Measurements from ENCODE around the gene SNRK.

SNRK gene

DNA sequence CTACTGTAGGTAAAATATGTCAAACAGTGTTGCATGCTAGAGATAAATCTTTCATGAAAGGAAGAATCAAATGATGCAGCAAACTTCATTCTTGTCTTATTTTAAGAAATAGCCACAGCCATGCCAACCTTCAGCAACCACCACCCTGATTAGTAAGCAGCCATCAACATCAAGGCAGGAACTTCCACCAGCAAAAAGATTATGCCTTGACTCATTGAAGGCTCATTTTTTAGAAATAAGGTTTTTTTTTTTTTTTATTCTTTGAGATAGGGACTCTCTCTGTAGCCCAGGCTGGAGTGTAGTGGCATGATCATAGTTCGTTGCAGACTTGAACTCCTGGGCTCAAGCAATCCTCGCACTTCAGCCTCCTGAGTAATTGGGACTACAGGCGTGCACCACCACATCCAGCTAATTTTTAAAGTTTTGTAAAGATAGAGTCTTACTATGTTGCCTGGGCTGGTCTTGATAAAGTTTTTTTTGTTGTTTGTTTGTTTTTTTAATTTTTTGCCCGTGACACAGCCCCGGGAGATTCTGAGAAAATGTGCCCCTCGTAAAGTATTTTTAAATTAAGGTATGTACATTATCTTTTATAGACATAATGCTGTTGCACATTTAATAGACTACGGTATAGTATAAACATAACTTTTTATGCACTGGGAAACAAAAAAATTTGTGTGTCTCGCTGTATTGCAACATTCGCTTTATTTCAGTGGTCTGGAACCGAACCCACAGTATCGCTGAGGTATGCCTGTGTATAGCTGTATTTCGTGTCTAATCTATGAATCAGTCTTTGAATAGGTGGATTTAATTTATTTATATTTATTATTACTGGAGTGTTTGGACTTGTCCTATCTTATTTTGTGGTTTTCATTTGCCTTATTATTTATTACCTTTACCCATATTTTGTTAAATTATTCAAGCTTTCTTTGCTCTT, 23.3 kb downstream of the SNRK start:
- DNase-seq (ENCODE audit: low spot score) = no peak

DNA sequence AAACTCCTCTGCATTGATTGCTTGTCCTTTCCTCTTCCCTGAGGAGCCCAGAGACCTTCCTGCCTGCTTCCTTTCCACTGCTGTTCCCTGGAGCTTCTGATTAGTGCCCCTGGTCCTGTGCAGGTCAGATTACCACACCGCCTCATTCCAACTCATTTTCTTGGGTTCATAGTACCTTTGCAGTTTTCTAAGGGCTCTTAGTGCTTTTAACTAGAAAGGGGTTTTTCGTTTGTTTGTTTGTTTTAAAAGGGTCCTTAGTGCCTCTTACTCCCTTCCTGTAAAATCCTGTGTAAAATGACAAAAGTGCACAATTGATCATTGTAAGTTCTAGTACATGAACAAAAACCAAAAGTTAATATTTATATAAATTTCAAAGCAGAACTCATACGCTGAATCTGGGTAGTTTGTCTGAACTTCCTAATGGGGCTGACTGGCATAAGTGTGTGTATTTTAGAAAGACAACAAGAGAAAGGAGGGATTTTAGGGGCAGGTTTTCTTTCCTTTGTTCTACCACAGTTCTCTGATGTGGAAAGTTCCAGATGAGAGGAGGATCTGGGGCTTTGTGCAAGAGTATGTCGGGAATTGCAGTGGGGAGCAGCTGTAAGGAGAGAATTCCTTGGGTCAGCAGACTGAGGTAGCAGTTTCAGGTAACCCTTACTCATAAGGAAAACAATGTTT, 30.6 kb downstream of the SNRK start:
- DNase-seq (ENCODE audit: low spot score) = no peak

DNA sequence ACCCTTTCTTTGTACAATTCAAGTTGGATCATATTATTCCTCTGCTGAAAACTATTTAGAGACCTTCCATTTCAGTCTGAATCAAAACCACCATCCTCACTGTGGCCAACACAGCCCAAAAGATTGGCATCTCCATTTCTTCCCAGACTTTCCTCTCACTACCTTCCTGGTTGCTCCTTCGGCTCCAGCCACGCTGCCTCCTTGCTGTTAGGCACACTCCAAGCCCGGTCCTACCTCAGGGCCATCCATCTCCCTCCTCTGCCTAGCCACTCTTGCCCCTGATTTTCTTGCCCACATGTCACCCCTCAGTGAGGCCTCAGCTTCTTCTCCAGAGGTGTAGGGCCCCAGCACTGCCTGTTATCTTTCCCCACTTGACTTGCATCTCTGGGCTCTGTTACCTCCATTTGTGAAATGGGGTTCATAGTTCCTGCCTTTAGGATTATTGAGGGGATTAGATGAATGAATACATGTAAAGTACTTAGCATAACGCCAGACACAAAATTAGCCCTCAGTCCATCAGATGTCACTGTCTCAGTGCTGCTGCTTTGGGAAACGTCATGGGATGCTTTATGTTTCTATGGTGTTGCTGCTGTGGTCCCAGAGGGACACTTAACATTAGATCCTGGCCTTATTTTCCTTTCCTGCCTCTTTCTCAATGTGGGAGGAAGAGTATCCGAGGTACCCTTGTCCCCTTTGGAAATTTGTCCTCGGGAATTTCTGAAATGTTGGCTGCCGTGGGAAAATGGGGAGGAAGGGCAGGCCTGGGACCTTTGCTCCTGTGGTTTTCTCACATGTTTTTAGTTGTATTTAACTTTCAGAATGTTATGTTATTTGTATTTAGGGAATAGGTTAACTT, 31.3 kb downstream of the SNRK start:
- no peak for DNase-seq (ENCODE audit: low spot score)

DNA sequence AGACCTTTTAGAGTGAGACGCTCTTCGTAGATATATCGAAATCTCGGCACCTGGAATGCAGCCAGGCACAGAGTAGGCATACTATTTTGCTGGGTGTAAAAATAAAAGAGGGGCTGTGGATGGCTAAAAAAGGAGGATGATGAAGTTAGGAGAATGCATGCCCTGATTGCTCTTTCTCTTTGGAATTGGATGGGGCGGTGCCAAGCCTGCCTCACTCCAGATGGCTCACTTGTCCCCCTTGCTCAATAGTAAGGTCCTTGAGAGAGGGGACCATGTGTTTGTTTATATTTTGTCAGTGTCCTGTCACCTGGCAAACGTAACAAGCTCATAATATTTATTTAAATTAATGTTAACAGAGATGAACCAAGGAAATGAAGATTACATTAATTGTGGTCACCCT, 33.0 kb downstream of the SNRK start:
- no peak for DNase-seq (ENCODE audit: low spot score)

DNA sequence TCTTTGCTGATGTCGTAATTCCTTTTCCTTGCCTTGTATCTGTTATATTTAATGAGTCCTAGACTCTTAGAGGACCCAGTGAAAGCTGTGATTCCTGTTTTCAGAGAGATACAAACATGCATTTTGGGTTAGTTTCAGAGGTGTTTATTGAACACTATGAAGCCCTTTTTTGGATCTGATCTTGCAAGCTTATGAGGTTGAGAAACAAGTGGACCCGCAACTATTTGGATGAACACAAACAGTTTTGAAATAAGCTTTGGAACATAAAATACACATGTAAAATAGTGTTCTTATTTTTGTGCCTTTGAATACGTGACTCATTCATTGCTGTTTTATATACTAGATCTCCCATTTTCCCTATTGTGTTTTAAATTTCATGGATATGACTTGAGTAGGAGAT, 33.5 kb downstream of the SNRK start:
- DNase-seq (ENCODE audit: low spot score) = no peak

DNA sequence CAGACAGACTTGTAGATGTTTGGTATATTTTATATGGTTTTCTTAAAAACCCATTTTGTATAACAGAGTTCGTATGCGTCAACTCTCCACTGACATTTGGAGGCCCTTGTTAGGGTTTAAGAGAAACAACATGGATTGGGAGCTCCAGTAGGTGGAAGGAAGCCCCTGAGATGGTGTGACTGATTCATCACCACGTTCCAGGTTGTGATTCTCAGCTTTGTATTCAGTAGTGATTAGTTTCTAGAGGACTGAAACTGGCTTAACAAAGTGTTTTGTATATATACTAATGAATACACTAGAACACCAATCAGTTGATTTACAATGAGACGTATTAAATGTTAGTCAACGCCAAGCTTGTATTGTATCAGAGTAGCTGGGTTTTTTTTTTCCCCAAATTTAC, 33.9 kb downstream of the SNRK start:
- no peak for DNase-seq (ENCODE audit: low spot score)

DNA sequence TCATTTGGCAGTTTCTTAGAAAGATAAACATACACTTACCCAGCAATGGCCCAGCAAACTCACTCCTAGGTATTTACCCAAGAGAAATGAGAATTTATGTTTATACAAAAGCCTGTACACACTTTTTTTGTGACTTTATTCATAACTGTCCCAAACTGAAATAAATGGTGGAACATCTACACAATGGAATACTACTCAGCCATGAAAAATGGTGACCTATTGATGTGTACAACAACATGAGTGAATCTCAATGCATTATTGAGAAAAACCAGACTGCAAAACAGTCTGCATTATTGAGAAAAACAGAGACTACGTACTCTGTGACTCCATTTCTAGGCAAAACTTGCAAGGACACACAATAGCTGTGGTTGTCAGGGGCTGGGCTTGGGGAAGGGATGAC, 37.2 kb downstream of the SNRK start:
- no peak for DNase-seq (ENCODE audit: low spot score)

DNA sequence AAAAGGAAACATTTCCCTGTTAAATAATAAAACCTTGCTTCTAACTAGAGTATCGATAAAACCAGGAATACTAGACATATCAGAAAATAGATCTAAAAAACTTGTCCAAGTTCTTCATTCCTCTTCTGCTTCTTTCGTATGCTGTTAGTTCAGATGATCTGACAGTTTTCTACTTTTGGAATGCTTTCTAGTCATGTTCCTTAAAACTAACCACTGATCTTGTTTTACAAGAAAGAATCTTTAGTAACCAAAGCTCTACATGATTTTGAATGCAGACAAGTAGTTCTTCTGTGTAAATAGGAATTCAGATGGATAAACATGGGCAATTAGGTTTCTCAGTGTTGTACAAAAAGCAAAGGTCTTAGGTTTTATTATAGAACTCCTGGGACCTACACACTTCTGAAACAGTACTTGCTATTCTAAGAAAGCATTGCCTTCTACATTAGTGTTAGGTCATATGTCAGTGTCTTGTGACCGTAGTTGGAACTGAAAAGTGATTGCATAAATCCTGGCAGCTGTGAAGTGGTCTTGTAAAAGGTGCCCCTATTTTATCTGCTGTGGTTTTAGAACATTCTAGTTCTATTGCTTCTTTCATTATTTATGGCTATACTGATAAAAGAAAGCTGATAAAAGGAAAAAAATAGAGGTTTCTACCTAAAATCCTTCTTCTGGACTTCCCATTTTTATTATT, 40.7 kb downstream of the SNRK start:
- no peak for DNase-seq (ENCODE audit: low spot score)

DNA sequence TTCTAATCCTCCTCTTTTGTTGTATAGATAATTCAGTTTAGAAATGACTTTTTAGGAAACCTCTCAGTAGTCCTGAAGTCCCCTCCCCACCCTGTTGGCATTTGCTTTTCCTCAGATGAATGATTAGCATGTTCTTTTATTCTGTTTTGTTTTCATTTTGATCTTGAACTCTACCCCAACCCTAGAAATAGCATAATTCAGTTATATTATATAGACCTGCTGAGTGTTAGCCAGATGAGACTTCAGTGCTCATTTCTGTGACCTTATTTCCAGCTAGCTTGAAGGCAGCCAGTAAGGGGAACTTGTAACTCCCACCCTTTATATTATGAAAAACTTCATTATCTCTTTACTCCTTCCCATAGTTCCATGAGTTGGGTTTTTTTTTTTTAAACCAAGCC, 41.2 kb downstream of the SNRK start:
- DNase-seq (ENCODE audit: low spot score) = no peak

DNA sequence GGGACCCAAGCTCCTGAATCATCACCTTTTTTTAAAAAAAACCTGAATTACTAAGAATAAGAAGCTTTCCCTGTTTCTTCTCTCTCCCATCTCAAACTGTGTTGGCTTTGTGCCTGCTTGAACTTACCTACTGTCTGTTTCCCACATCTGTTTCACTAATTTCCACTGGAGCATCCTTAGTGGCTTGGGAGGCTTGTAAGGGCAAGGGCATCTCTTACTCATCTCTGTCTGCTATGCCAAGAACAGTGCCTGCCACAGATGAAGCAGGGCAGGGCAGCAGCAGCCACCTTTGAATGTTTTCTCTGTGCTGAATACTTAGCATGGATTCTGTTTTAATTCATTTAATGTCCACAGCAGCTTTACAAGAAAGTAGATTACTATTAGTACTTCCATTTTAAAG, 42.3 kb downstream of the SNRK start:
- no peak for DNase-seq (ENCODE audit: low spot score)

DNA sequence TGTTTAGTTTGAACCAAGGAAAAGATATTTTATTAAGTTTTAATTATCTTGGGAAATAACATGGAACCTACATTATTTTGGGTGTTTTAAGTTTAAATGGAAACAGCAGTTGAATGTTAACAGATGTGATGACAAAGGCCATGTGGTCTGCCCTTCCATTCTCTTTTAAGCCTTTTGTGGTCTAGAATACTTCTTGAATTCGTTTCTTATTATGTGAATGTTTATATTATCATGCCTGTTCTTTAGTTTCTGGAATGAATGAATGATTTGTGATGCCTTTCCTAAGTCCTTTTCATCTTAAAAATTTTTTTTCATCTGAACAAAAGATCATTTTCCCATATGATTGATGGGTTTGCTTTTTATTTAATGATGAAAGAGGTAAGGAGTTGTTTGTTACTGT, 44.6 kb downstream of the SNRK start:
- no peak for DNase-seq (ENCODE audit: low spot score)

DNA sequence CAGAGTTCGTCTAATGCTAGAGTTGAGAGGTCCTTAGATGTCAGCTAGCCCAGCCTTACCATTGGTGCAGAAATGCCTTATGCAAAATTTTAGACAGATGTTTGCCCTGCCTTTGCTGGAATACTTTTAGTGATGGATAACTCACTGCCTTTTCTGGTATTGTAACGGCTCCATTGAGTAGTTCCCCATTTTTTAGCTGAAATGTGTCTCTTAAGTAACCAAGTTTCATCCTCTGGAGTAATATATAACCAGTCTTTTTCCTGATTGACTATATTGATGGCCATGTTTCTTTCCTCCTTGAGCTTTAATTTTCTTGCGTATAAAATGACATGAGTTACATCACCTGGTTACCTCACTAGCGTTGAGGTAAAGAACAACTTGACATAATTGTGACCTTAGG, 45.0 kb downstream of the SNRK start:
- DNase-seq (ENCODE audit: low spot score) = no peak

DNA sequence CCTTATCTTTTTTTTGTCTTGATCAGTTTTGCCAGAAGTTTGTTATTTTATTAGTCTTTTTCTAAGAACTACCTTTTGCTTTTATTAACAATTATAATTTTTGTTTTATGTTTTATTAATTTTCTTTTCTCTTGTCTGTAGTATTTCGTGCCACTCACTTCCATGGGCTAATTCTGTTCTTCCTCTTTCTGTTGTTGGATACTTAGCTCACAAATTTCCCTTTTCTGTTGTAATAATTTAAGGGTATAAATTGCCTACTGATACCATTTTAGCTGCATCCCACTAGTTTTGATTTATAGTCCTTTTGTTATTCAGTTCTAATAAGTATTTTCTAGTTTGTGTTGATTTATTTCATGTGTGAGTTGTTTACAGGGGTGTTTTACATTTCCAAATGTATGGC, 48.6 kb downstream of the SNRK start:
- DNase-seq (ENCODE audit: low spot score) = no peak

DNA sequence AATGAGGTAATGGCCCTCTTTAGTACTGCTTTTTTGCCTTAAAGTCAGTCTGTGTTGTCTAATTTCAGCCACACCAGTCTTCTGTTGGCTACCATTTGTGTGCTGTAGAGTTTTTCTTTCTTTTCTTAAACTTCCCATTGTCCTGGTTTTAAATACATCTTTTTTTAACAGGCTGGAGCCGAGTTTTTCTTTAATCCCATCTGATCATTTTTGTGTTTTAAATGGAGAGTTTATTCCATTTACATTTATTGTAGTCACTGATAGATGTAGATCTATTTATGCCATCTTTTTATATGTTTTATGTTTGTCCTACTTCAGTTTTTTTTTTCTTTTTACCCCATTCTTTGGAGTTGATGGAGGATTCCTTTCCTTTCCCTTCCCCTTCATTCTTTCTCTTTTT, 49.5 kb downstream of the SNRK start:
- DNase-seq (ENCODE audit: low spot score) = no peak

DNA sequence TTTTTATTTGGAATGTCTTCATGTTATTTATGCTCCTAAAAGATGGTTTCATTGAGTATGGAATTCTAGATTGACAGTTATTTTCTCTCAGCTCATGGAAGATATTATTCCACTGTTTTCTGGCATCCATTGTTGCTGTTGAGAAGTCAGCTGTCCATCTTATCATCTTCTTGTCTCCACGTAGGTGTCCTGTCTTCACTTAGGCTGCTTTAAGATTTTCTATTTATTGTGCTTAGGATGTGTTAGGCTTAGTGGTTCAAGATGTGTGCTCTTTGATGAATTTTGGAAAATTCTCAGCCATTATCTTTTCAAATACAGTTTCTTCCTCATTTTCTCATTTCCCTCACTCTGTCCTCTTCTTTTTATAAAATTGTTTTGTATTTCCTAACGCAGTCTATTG, 52.0 kb downstream of the SNRK start:
- no peak for DNase-seq (ENCODE audit: low spot score)

DNA sequence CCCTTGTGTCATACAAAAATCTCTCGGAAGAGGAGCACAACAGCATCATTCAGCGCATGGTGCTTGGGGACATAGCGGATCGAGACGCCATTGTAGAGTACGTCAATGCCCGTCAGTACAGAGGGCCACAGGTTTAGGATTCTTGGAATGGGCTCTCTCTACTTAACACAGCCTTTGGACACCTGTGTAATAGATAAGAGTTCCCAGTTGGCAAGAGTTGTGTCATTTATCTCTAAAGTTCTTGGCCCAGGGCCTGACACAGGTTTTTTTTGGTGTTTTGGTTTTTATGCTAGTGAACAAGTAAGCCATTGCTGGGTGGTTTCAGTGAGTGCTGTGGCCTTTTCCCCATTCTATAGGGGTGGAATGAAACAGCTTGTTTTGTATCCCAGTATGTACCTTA, 54.1 kb downstream of the SNRK start:
- no peak for DNase-seq (ENCODE audit: low spot score)

DNA sequence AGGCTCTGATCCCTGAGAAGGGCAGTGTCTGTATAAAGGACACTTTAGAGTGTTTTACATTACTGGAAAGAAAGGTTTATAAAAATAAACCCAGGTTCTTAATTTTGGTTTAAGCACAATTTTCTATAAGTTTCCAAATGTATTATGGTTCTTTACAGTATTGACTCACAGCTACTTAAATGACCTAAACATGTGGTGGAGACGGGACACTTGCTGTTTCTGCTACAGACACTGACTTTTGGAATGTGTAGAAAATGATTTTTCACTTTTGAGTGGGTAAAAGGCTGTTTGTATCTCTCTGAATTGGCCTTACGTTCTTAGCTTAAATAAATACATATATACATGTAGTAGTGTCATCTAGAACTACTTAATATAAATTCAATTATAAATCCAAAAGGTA, 55.4 kb downstream of the SNRK start:
- no peak for DNase-seq (ENCODE audit: low spot score)

DNA sequence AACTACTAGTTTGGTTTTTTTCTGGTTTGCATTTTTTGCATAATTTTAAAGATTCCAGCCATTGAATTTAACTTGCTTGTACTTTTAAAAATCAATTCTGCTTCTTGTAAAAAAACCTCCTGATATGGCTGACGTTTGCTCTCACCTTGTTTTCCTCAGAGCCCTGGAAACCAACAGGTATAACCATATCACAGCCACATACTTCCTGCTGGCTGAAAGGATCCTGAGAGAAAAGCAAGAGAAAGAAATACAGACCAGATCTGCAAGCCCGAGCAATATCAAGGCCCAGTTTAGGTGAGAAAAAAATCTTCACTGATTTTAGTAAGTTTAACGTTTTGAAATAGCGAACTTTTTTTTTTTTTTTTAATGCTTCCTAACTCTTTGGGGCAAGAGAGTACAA, 56.8 kb downstream of the SNRK start:
- DNase-seq (ENCODE audit: low spot score) = no peak

DNA sequence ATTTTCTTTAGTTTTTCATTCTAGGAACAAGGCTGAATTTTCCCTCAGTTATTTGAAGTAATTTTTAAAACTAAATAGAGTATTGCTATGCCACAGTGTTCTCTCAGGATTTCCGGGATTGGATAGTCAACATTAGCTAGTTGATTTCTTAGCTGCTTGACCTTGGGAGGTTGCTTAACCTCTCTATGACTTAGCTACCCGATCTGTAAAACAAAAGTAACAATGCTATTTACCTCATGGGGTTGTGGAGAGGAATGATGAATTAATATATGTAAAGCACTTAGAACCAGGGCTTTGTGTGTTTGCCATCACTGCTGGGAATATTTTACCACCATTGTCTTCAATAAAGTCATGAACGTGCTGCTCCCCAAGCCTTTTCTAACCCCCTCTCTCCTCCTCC, 57.5 kb downstream of the SNRK start:
- DNase-seq (ENCODE audit: low spot score) = no peak

DNA sequence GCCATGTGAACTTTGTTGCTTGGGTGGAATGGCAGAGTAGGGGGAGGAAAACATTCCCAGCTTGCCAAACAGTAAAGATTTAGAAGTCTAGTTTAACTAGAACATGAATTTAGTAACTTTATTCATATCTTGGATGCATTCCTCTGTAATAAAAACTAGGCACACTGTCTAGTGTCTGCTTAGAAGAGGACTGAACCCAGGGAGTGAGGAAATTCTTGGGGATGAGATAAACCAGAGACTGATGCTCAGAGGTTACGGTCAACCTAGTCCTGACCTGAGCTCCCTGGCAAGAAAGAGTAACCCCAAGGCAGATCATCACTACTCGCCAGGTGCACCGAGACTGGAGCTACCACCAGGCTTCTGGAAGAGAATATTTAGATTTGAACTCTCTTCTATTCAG, 58.2 kb downstream of the SNRK start:
- no peak for DNase-seq (ENCODE audit: low spot score)

DNA sequence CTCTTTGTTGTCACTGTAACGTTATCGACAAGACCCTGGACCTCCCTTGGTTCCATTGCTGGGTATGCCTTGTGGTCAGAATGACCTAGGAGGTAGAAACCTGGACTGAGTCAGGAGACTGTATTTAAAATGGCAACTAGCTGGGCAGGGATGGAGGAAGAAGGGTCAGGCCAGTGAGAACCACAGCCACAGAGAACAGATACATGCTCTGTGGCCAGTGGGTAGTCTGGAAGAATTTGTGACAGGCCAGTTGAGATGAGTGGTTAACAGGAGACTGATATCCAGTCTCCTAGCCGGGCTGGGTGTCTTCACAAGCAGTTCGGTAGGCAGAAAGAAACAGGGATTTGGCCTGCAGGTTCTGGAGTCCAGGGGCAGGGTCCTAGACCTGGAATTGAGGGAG, 58.9 kb downstream of the SNRK start:
- DNase-seq (ENCODE audit: low spot score) = no peak

DNA sequence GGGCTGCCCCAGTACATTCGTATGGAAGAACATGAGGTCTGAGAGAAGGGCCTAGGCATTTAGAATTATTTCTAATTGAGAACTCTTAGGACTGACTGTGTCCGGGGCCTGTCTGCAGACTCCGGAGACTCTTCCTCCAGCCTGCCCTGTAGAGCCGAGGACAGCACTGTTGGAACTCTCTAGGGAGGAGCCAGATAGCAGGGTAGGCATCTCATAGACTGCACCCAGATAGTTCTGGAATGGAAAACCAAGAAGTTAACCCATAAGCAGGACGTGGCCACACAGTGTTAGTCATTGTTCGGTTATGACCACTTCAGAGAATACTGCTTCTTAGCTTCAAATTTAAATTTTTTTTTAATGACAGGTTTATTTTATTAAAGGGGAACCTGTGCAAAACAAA, 59.5 kb downstream of the SNRK start:
- DNase-seq (ENCODE audit: low spot score) = no peak

All from hematopoietic multipotent progenitor cell treated with erythropoietin and hydrocortisone succinate and interleukin-3 and kit ligand, for 17 days (in vitro differentiated cells).